A549 (cell line): ENCODE measurements around the gene VSIR. TPM values are rescaled to one million over a fixed set of nuclear protein-coding genes. Genes with fewer than 3 reads are reported as not detected.

ENCODE experiments used
- ATAC-seq, 2 experiments: fragments of 200-7000 bp in 1 of 2; fragments of >200 bp in 1 of 2; cut with Nextera tagmentation in 1 of 2; cut with Tn5 transposase in 1 of 2; 3 replicates each; pipeline versions ENCODE4 v1.8.0 to v1.9.1; 2018 to 2020; ENCODE audit warnings: mild to moderate bottlenecking in 1 of 2, moderate library complexity in 1 of 2
- CTCF ChIA-PET: fragments of 300-600 bp; sonication (Branson Sonifier 250); formaldehyde crosslinking; extraction: SDS; loops from one replicate; lab custom pipeline; 2021; ENCODE audit warnings: antibody characterized with exemption, inconsistent platforms; lab: Yijun Ruan, JAX
- POLR2A ChIA-PET: fragments of 350-600 bp; formaldehyde crosslinking; extraction: SDS; loops from one replicate; lab custom pipeline; 2021; ENCODE audit warnings: antibody characterized with exemption, inconsistent platforms; lab: Yijun Ruan, JAX
- DNase-seq, 2 experiments: peaks; one replicate each; pipeline versions ENCODE4 v3.0.0 to v3.0.0-alpha.2; 2011 to 2016; ENCODE audit warnings: low read depth in 1 of 2, low spot score in 1 of 2
- FAIRE-seq: peaks from 2 replicates; lab custom pipeline; 2011; peaks lifted over from hg19 to GRCh38; lab: Jason Lieb, UNC
- H3K27ac ChIP-seq, 2 experiments: fragments of >200 bp; sonication (Bioruptor Twin); formaldehyde crosslinking; 3 replicates each; pipeline ENCODE4 v1.5.1; 2016 to 2017
- H3K4me1 ChIP-seq: fragments of >200 bp; sonication (Bioruptor Twin); formaldehyde crosslinking; 3 replicates; pipeline ENCODE4 v1.6.1; 2016
- H3K4me2 ChIP-seq: fragments of >200 bp; sonication (Bioruptor Twin); formaldehyde crosslinking; 3 replicates; pipeline ENCODE4 v1.6.1; 2016
- H3K4me3 ChIP-seq: fragments of >200 bp; sonication (Bioruptor Twin); formaldehyde crosslinking; 3 replicates; pipeline ENCODE4 v1.5.1; 2016
- H3K9me3 ChIP-seq: fragments of >200 bp; sonication (Bioruptor Twin); formaldehyde crosslinking; 3 replicates; pipeline ENCODE4 v1.6.1; 2016
- CHD2 ChIP-seq: fragments of 150-350 bp; IDR thresholded peaks from 2 replicates; pipeline ENCODE4 v1.6.1; 2014; ENCODE audit warnings: low read length; ENCODE audit not compliant: partially characterized antibody
- CHD4 ChIP-seq: fragments of 200-600 bp; sonication (generic); IDR thresholded peaks from 2 replicates; pipeline ENCODE4 v1.6.1; 2016; ENCODE audit warnings: antibody characterized with exemption, mild to moderate bottlenecking, borderline replicate concordance
- EHF ChIP-seq: fragments of 250-450 bp; sonication (Bioruptor Pico); IDR thresholded peaks from 2 replicates; pipeline ENCODE4 v1.5.0; 2020; ENCODE audit warnings: mild to moderate bottlenecking
- FOXS1 ChIP-seq: fragments of 250-450 bp; sonication (Bioruptor Pico); IDR thresholded peaks from 2 replicates; pipeline ENCODE4 v1.5.0; 2020; ENCODE audit warnings: mild to moderate bottlenecking, moderate library complexity
- GATA3 ChIP-seq: IDR thresholded peaks from 2 replicates; pipeline ENCODE4 v1.6.1; 2012; ENCODE audit warnings: borderline replicate concordance
- HDAC2 ChIP-seq: fragments of 200-600 bp; sonication (generic); IDR thresholded peaks from 2 replicates; pipeline ENCODE4 v1.6.1; 2016
- HOXA7 ChIP-seq: fragments of 250-450 bp; sonication (Bioruptor Pico); IDR thresholded peaks from 2 replicates; pipeline ENCODE4 v1.5.0; 2020; ENCODE audit warnings: mild to moderate bottlenecking, moderate library complexity
- HOXB13 ChIP-seq: fragments of 250-450 bp; sonication (Bioruptor Pico); IDR thresholded peaks from 2 replicates; pipeline ENCODE4 v1.5.0; 2020; ENCODE audit warnings: low read depth, mild to moderate bottlenecking, moderate library complexity
- HOXB5 ChIP-seq: fragments of 250-450 bp; sonication (Bioruptor Pico); IDR thresholded peaks from 2 replicates; pipeline ENCODE4 v1.5.0; 2020; ENCODE audit warnings: mild to moderate bottlenecking, moderate library complexity
- JUN ChIP-seq, 2 experiments: fragments of >200 bp; sonication (Bioruptor Twin); formaldehyde crosslinking; IDR thresholded peaks; 2 replicates in 1 of 2; 3 replicates in 1 of 2; pipeline ENCODE4 v1.6.1; 2016 to 2017
- KDM5A ChIP-seq: fragments of 200-600 bp; sonication (generic); IDR thresholded peaks from 2 replicates; pipeline ENCODE4 v1.6.1; 2016; ENCODE audit warnings: antibody characterized with exemption, mild to moderate bottlenecking
- MAX ChIP-seq: IDR thresholded peaks from 2 replicates; pipeline ENCODE4 v1.6.1; 2012
- MYC ChIP-seq: IDR thresholded peaks from 2 replicates; pipeline ENCODE4 v1.6.1; 2012; ENCODE audit warnings: mild to moderate bottlenecking, inconsistent platforms, low read length, improper control_type of control experiment, borderline replicate concordance
- NFE2L2 ChIP-seq: fragments of 150-350 bp; conservative IDR thresholded peaks from 2 replicates; pipeline ENCODE4 v1.6.1; 2014; ENCODE audit warnings: low read length
- POLR2A ChIP-seq: IDR thresholded peaks from 2 replicates; pipeline ENCODE4 v1.6.1; 2012; ENCODE audit warnings: mild to moderate bottlenecking, low read length
- POLR2AphosphoS2 ChIP-seq: conservative IDR thresholded peaks from 2 replicates; pipeline ENCODE4 v1.6.1; 2012; ENCODE audit warnings: low read length, improper control_type of control experiment, inconsistent platforms
- RAD21 ChIP-seq, 2 experiments: fragments of >200 bp in 1 of 2; sonication (Bioruptor Twin) in 1 of 2; formaldehyde crosslinking in 1 of 2; IDR thresholded peaks in 1 of 2; conservative IDR thresholded peaks in 1 of 2; 2 replicates in 1 of 2; 3 replicates in 1 of 2; pipeline ENCODE4 v1.6.1; 2012 to 2018; ENCODE audit warnings: inconsistent platforms in 1 of 2
- RARB ChIP-seq: fragments of 250-450 bp; sonication (Bioruptor Pico); IDR thresholded peaks from 2 replicates; pipeline ENCODE4 v1.8.0; 2021; ENCODE audit warnings: mild to moderate bottlenecking, moderate library complexity
- RCOR1 ChIP-seq: fragments of 150-350 bp; IDR thresholded peaks from 2 replicates; pipeline ENCODE4 v1.6.1; 2014; ENCODE audit warnings: antibody characterized with exemption, low read length, low read depth
- RFX5 ChIP-seq: fragments of 450-650 bp; IDR thresholded peaks from 2 replicates; pipeline ENCODE4 v1.7.1; 2014; ENCODE audit warnings: antibody characterized with exemption, mild to moderate bottlenecking, moderate library complexity
- SREBF2 ChIP-seq: fragments of 450-650 bp; IDR thresholded peaks from 2 replicates; pipeline ENCODE4 v1.6.1; 2014; ENCODE audit warnings: mild to moderate bottlenecking, moderate library complexity
- USF2 ChIP-seq: fragments of 450-650 bp; IDR thresholded peaks from 2 replicates; pipeline ENCODE4 v1.6.1; 2014; ENCODE audit warnings: antibody characterized with exemption
- ZFP36 ChIP-seq: fragments of 450-650 bp; IDR thresholded peaks from 2 replicates; pipeline ENCODE4 v1.6.1; 2014; ENCODE audit warnings: borderline replicate concordance; ENCODE audit not compliant: partially characterized antibody
- WGBS: methylation state at CpG from one replicate; pipeline ENCODE4 v1.1.6; 2017; ENCODE audit errors: missing lambda C conversion rate; 5-methylcytosine and 5-hydroxymethylcytosine counted together
- polyA plus RNA-seq, 4 experiments: library from polyadenylated mRNA; depleted of rRNA in 3 of 4; stranded (reverse); fragments of >200 nt; fragmentation: RNase III in 1 of 4; extraction: RNeasy Plus Mini Kit Qiagen cat#74134 plus additional on column Dnase treatment in 1 of 4; gene quantifications; 2 replicates in 3 of 4; 3 replicates in 1 of 4; pipeline ENCODE4 v1.2.3, GENCODE V29; 2011 to 2017
- TF ChIP-seq, protein P1 (sequence below): fragments of >200 bp; sonication (Bioruptor Twin); formaldehyde crosslinking; IDR thresholded peaks from 2 replicates; pipeline ENCODE4 v1.6.1; 2016
- TF ChIP-seq, protein P2 (sequence below): fragments of >200 bp; sonication (Bioruptor Twin); formaldehyde crosslinking; IDR thresholded peaks from 3 replicates; pipeline ENCODE4 v1.6.1; 2016
- TF ChIP-seq, protein P3 (sequence below): fragments of 250-450 bp; sonication (Bioruptor Pico); IDR thresholded peaks from 2 replicates; pipeline ENCODE4 v1.5.0; 2021; ENCODE audit warnings: mild to moderate bottlenecking, moderate library complexity, borderline replicate concordance

Gene VSIR
- polyA plus RNA-seq, 2 of the 4 experiments (the other 2 are of a cell fraction): 15.5 to 18.5 TPM

GRCh38 chr10:71703577-71703976, 69.7 kb downstream of the VSIR start:
- CTCF ChIA-PET: interaction anchor here (1.2 to 9.3 kb wide), 8 partner anchors 8 to 387 kb away, joined by 3 to 133 read pairs (median 6); partner anchors contain the start of genes CDH23 and SLC29A3
- WGBS: 62% methylated on average over 11 of the region's 11 CpGs
- no peak for FAIRE-seq
- ATAC-seq: no peak
- TF ChIP-seq RCOR1 (no peak), RAD21 (conservative IDR thresholded peaks at IDR 0.05 in 1 of 2, IDR thresholded peaks at IDR 0.05 in 1 of 2) (0 out of 5 replicates have a peak, but pooled peaks of 1 of the 2 experiments have one; percentile 11)
- H3K4me2 ChIP-seq: no peak overlapping the region
- peaks cover 3% of the 10 kb centered on the region; the same call in 2 of the 3 replicates for H3K4me1 ChIP-seq
- POLR2A ChIA-PET: no interaction called here
- no peaks in the 10 kb centered on the region for H3K9me3 ChIP-seq
- H3K27ac ChIP-seq: no peak overlapping the region
- no peak for DNase-seq
- H3K4me3 ChIP-seq: no peak overlapping the region

- DNase-seq: no peak
- FAIRE-seq: no peak
- Histone ChIP-seq H3K4me3 (no peak overlapping the region), H3K27ac (no peak overlapping the region), H3K9me3 (no peaks in the 10 kb centered on the region), H3K4me1 (0 out of 3 replicates have a peak, but pooled peaks cover 3% of the 10 kb centered on the region), H3K4me2 (no peak overlapping the region)
- ChIA-PET CTCF (interaction anchor here (1.0 to 9.3 kb wide), 6 partner anchors 16 to 385 kb away, joined by 3 to 133 read pairs (median 4); partner anchors contain the start of genes CDH23, SLC29A3 and VSIR), POLR2A (interaction anchor here (0.5 kb wide), 1 partner anchor 99 kb away, joined by 3 read pairs; no protein-coding TSS in a partner anchor)
- no peak for ATAC-seq
- TF ChIP-seq KDM5A (no peak), CHD2 (no peak), HOXB13 (CRISPR knock-in tag) (no peak), RFX5 (no peak), SREBF2 (no peak), USF2 (no peak), NFE2L2 (no peak), MAX (no peak), POLR2A (no peak), EHF (CRISPR knock-in tag) (no peak), RARB (CRISPR knock-in tag) (no peak), ZFP36 (no peak), FOXS1 (CRISPR knock-in tag) (no peak), MYC (no peak), CHD4 (no peak)
- TF ChIP-seq, protein P1, sequence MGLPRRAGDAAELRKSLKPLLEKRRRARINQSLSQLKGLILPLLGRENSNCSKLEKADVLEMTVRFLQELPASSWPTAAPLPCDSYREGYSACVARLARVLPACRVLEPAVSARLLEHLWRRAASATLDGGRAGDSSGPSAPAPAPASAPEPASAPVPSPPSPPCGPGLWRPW: no peak
- TF ChIP-seq, protein P2, sequence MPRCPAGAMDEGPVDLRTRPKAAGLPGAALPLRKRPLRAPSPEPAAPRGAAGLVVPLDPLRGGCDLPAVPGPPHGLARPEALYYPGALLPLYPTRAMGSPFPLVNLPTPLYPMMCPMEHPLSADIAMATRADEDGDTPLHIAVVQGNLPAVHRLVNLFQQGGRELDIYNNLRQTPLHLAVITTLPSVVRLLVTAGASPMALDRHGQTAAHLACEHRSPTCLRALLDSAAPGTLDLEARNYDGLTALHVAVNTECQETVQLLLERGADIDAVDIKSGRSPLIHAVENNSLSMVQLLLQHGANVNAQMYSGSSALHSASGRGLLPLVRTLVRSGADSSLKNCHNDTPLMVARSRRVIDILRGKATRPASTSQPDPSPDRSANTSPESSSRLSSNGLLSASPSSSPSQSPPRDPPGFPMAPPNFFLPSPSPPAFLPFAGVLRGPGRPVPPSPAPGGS: no peak
- 76% methylated on average over 7 of the region's 11 CpGs for WGBS
Observed at GRCh38 chr10:71701496-71702132, 71.7 kb downstream of the VSIR start.

DNA sequence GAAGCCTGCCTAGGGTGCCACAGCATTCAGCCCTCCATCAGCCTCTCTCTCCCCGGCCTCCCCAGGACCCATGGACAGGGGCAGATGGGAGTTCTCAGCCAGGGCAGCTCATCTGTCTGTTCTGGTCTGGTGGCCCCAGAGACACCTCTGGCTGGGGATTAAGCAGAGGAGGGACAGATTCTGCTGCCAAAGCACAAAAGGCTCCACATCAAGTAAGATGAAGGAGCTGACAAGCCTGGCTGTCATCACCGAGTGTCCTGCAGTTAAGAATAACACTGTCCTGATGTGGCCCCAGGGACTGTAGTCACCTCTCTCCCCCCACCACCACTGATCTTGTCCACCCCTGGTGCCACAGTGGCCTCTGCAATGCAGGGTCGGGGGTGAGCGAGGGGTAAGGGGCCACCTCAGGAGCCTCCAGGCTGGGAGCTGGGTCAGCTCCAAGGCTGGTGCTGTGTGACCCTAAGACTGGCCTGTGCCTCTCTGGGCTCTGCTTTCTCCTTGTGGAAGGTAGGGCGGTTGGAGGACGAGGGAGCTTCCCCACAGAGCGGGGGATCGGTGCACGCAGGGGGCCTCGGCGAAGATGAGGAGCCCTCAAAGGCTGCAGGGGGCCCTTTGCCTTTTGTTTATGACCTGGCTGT, 72.5 kb downstream of the VSIR start:
- ATAC-seq: no peak
- Histone ChIP-seq H3K4me2 (no peak overlapping the region), H3K9me3 (no peaks in the 10 kb centered on the region), H3K4me1 (0 out of 3 replicates have a peak, but pooled peaks cover 3% of the 10 kb centered on the region), H3K4me3 (no peak overlapping the region), H3K27ac (no peak overlapping the region)
- WGBS: 72% methylated on average over 9 of the region's 11 CpGs
- TF ChIP-seq, protein P3, sequence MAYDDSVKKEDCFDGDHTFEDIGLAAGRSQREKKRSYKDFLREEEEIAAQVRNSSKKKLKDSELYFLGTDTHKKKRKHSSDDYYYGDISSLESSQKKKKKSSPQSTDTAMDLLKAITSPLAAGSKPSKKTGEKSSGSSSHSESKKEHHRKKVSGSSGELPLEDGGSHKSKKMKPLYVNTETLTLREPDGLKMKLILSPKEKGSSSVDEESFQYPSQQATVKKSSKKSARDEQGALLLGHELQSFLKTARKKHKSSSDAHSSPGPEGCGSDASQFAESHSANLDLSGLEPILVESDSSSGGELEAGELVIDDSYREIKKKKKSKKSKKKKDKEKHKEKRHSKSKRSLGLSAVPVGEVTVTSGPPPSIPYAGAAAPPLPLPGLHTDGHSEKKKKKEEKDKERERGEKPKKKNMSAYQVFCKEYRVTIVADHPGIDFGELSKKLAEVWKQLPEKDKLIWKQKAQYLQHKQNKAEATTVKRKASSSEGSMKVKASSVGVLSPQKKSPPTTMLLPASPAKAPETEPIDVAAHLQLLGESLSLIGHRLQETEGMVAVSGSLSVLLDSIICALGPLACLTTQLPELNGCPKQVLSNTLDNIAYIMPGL (CRISPR knock-in tag): no peak
- TF ChIP-seq FOXS1 (CRISPR knock-in tag) (no peak), HOXB5 (CRISPR knock-in tag) (no peak), KDM5A (no peak), HOXA7 (CRISPR knock-in tag) (no peak), GATA3 (no peak), POLR2AphosphoS2 (no peak), JUN (IDR thresholded peaks at IDR 0.05) (no peak), HDAC2 (no peak)
- CTCF ChIA-PET: interaction anchor here (1.0 to 9.3 kb wide), 8 partner anchors 15 to 384 kb away, joined by 3 to 133 read pairs (median 10); partner anchors contain the start of genes CDH23, SLC29A3 and VSIR
- DNase-seq: no peak
- POLR2A ChIA-PET: no interaction called here
- FAIRE-seq: no peak
